BJ (cell line): ENCODE measurements around the gene TSPAN5. TPM values are rescaled to one million over a fixed set of nuclear protein-coding genes. Genes with fewer than 3 reads are reported as not detected.

Experiments used
- CTCF ChIA-PET: fragments of 350-600 bp; formaldehyde crosslinking; extraction: SDS; loops from one replicate; lab custom pipeline; 2021; ENCODE audit warnings: antibody characterized with exemption, inconsistent platforms; lab: Yijun Ruan, JAX
- POLR2A ChIA-PET: fragments of 300-600 bp; sonication (Branson Sonifier 250); formaldehyde crosslinking; extraction: SDS; loops from one replicate; lab custom pipeline; 2021; ENCODE audit warnings: antibody characterized with exemption; lab: Charles Lee
- DNase-seq: peaks from one replicate; pipeline ENCODE4 v3.0.0-alpha.2; 2011; ENCODE audit warnings: low read depth
- H3K27me3 ChIP-seq: 2 replicates; pipeline ENCODE4 v1.6.0; 2011; ENCODE audit warnings: low read length; ENCODE audit not compliant: control insufficient read depth, insufficient read depth
- H3K36me3 ChIP-seq: 2 replicates; pipeline ENCODE4 v1.5.1; 2011; ENCODE audit warnings: low read length; ENCODE audit not compliant: control insufficient read depth, insufficient read depth
- H3K4me3 ChIP-seq: 2 replicates; pipeline ENCODE4 v1.5.1; 2011; ENCODE audit warnings: low read depth, mild to moderate bottlenecking, control low read depth, low read length
- polyA plus RNA-seq: library from polyadenylated mRNA; depleted of rRNA; stranded (reverse); fragments of >200 nt; gene quantifications from 2 replicates; pipeline ENCODE4 v1.2.3, GENCODE V29; 2011
- TF ChIP-seq, protein P1 (sequence below): IDR thresholded peaks from 2 replicates; pipeline ENCODE4 v1.5.1; 2011; ENCODE audit warnings: low read depth, mild to moderate bottlenecking, control low read depth, inconsistent platforms, low read length, moderate library complexity; ENCODE audit not compliant: insufficient read depth

TSPAN5 gene
- polyA plus RNA-seq, 1 experiment, result 74.5 TPM

DNA sequence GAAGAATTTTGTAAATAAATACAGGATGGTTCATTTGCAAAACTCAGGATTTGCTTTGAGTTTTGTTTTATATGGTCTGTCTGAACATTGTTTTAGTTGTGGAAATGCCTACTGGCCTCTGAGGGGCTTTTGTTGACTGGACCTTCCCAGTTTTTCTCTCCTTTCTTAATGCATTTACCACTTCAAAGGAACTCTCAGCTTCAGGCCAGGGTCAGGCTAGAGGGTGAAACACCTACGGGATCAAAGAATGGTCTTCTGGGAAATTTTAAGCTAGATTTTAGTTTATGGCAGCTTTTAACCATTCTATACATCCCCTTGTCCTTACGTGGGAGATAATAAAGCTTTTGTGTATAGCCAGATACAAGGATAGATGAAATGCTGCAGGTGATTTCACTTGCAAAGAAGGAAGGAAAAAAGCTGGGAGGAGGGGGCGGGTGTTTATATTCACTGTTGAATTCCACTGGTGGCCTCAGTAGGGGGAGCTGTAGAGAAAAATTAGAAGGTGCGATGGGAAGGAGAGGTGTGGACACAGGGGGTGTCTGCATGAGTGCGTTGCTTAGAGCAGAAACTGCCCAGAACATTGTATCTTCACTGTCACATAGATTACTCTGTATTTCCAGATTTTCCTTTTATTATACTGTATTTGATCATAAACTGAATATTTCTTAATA, 151.8 kb downstream of the TSPAN5 start:
- CTCF ChIA-PET, result interaction anchor here (1.3 to 1.4 kb wide), 2 partner anchors 36 to 147 kb away, joined by 3 to 4 read pairs; no protein-coding TSS in a partner anchor
- peaks cover 6% of the 10 kb centered on the region; the same call in 1 of the 2 replicates for H3K36me3 ChIP-seq
- H3K27me3 ChIP-seq, result no peaks in the 10 kb centered on the region
- TF ChIP-seq, protein P1, sequence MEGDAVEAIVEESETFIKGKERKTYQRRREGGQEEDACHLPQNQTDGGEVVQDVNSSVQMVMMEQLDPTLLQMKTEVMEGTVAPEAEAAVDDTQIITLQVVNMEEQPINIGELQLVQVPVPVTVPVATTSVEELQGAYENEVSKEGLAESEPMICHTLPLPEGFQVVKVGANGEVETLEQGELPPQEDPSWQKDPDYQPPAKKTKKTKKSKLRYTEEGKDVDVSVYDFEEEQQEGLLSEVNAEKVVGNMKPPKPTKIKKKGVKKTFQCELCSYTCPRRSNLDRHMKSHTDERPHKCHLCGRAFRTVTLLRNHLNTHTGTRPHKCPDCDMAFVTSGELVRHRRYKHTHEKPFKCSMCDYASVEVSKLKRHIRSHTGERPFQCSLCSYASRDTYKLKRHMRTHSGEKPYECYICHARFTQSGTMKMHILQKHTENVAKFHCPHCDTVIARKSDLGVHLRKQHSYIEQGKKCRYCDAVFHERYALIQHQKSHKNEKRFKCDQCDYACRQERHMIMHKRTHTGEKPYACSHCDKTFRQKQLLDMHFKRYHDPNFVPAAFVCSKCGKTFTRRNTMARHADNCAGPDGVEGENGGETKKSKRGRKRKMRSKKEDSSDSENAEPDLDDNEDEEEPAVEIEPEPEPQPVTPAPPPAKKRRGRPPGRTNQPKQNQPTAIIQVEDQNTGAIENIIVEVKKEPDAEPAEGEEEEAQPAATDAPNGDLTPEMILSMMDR, result no peak
- H3K4me3 ChIP-seq, result no peak overlapping the region
- no peak for DNase-seq
- POLR2A ChIA-PET, result interaction anchor here (0.5 kb wide), 1 partner anchor 423 kb away, joined by 7 read pairs; no protein-coding TSS in a partner anchor

DNA sequence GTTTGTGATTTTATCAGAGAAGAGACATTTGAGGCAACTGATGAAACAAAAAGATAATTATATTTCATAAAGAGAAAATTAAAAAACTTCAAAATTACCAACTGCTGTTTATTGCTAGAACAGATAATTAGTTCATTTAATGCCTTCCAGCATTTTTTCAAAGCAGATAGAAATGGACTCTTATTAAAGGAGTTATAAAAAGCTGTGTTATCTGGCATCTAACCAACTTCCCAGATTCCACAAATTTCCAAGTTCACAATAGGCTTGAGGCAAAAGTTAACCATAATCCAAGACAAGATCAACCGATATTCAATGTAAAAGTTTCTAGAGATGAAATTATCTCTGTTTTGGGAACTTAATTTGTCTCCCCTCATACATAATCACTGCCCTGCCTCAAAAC, 152.4 kb downstream of the TSPAN5 start:
- TF ChIP-seq, protein P1, result no peak
- no peak for DNase-seq

DNA sequence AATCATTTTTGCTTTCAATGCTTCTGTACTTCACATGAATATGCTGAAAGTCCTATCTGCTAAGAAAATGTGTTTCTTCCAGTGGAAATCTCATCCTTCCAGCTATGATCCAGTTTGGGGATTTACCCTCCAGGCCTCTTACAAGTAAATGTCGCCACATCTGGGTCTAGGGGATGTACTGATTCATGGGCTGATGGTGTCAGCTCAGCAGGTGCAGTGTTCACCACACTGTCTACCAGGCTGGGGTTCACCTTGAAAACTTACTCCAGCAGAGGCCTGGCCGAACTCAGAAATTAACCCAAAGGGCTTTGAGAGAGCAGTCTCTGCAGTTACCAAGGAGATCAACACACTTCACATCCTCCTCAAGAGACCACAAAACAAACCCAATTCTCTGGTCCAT, 154.3 kb downstream of the TSPAN5 start:
- TF ChIP-seq, protein P1, result no peak
- H3K27me3 ChIP-seq, result no peaks in the 10 kb centered on the region
- CTCF ChIA-PET, result no interaction called here
- peaks cover 8% of the 10 kb centered on the region; the same call in 1 of the 2 replicates for H3K36me3 ChIP-seq
- POLR2A ChIA-PET, result no interaction called here
- H3K4me3 ChIP-seq, result no peak overlapping the region
- no peak for DNase-seq

More for the DNA sequence above, 152.4 kb downstream of the TSPAN5 start:
- no peaks in the 10 kb centered on the region for H3K27me3 ChIP-seq
- ChIA-PET CTCF (interaction anchor here (1.3 to 1.4 kb wide), 2 partner anchors 35 to 148 kb away, joined by 3 to 4 read pairs; no protein-coding TSS in a partner anchor), POLR2A (interaction anchor here (0.5 kb wide), 1 partner anchor 424 kb away, joined by 7 read pairs; no protein-coding TSS in a partner anchor)
- H3K36me3 ChIP-seq, result peaks cover 8% of the 10 kb centered on the region; the same call in 1 of the 2 replicates
- H3K4me3 ChIP-seq, result no peak overlapping the region

DNA sequence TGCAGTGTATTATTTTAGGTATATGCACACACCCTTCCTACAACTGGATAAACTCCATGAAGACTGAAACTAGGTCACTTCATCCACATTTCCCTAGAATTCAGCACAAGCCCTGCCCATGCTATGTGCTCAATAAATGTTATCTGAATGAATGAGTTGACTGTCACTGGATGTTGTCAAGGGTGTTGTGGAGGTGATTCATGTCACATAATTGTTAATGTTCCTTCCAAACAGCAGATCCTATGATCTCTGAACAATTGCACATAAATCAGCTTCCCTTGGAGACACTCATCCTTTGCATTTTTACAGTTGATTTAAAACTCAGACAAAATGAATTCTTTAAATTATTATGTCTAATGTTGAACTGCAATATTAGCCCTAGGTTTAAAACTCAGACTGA, 154.7 kb downstream of the TSPAN5 start:
- ChIA-PET CTCF (no interaction called here), POLR2A (no interaction called here)
- no peak for DNase-seq
- H3K36me3 ChIP-seq, result peaks cover 8% of the 10 kb centered on the region; the same call in 1 of the 2 replicates
- H3K4me3 ChIP-seq, result no peak overlapping the region
- TF ChIP-seq, protein P1, result no peak
- H3K27me3 ChIP-seq, result no peaks in the 10 kb centered on the region

DNA sequence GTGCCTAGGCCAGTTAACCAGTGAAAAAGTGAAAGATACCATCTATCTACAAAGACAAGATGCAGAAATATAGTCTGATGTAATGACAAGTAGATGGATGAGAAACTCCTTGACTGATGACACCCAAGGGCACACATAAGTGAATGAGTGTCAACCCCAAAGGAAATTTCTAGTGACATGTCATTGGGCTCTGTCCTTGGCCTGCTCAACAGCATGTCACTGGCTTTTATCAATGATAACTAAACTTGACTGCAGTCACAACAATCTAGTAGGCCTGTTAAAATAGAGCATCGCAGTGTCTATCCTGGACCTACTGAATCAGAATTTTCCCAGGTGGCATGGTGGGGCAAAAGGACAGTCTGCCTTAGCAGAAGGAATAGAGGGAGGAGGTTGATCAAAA, 155.8 kb downstream of the TSPAN5 start:
- H3K4me3 ChIP-seq, result no peak overlapping the region
- peaks cover 11% of the 10 kb centered on the region; the same call in 1 of the 2 replicates for H3K36me3 ChIP-seq
- TF ChIP-seq, protein P1, result no peak
- no peaks in the 10 kb centered on the region for H3K27me3 ChIP-seq
- CTCF ChIA-PET, result no interaction called here
- POLR2A ChIA-PET, result no interaction called here
- DNase-seq, result no peak
